ENCODE measurements around the gene CSNK1A1L. TPM values are rescaled to one million over a fixed set of nuclear protein-coding genes. Genes with fewer than 3 reads are reported as not detected.
A peak's percentile ranks its signal among the peaks of the same experiment; 100 is the strongest.

CSNK1A1L gene
- total and polyA plus RNA-seq, 2 donors (not counting 3 experiments of a cell fraction or from before 2014, with no cell fraction given), result not detected

- FAIRE-seq, result no peak
- Histone ChIP-seq H3K9me1 (replicated peaks; ENCODE audit: control insufficient read depth, extremely low read depth, insufficient read depth, low read length) (no peaks in the 10 kb centered on the region), H3K9me3 (replicated peaks; ENCODE audit: control insufficient read depth, insufficient read depth, low read length) (no peaks in the 10 kb centered on the region), H3K4me2 (ENCODE audit: insufficient read depth, low read length) (no peak overlapping the region), H3K9ac (replicated peaks; ENCODE audit: extremely low read depth, insufficient read depth, low read length) (no peak overlapping the region), H3K27me3 (ENCODE audit: control insufficient read depth in 2 of 2, insufficient read depth in 2 of 2, low read length in 2 of 2) (no peaks in the 10 kb centered on the region), H3K79me2 (ENCODE audit: control insufficient read depth, insufficient read depth, low read length) (no peaks in the 10 kb centered on the region), H3K4me3 (replicated peaks in 1 of 3; ENCODE audit: insufficient read depth in 1 of 3, low read depth in 1 of 3, low read length in 3 of 3) (no peak overlapping the region), H2AFZ (ENCODE audit: low read depth, low read length) (no peak overlapping the region), H3K27ac (ENCODE audit: insufficient read depth, low read depth, low read length) (no peak overlapping the region), H3K36me3 (ENCODE audit: control insufficient read depth in 2 of 2, extremely low read depth in 1 of 2, insufficient read depth in 2 of 2, low read length in 2 of 2) (no peaks in the 10 kb centered on the region), H3K4me1 (ENCODE audit: control insufficient read depth, extremely low read depth, insufficient read depth, low read length) (no peaks in the 10 kb centered on the region), H4K20me1 (replicated peaks; ENCODE audit: control insufficient read depth, extremely low read depth, insufficient read depth, low read length) (no peaks in the 10 kb centered on the region)
- peak; percentile 85 for DNase-seq (ENCODE audit: low read depth, low spot score)
- BruUV-seq (replicated peaks), result no TSS peak
- intact Hi-C loops (cut with micrococcal nuclease) (no loop called here), dilution Hi-C loops (cut with MboI; ENCODE audit: extremely low pct_ligation_motif_present, low sequenced_read_pairs) (no loop called here)
- CTCF ChIA-PET, result no interaction called here
- TF ChIP-seq EZH2 (IDR thresholded peaks at IDR 0.05; ENCODE audit: borderline replicate concordance, low read depth, low read length, severe bottlenecking), result no peak
- no peak for TF ChIP-seq POLR2A (IDR thresholded peaks at IDR 0.05; ENCODE audit: low read depth, low read length)
- TF ChIP-seq GATA2 (IDR thresholded peaks at IDR 0.05; ENCODE audit: insufficient read depth, insufficient read length, low read depth, low read length), result no peak
- TF ChIP-seq POLR2AphosphoS5 (IDR thresholded peaks at IDR 0.05; ENCODE audit: insufficient read depth, low read depth, low read length), result no peak
- TF ChIP-seq FOS (IDR thresholded peaks at IDR 0.05; ENCODE audit: borderline replicate concordance, insufficient read depth, low read length), result no peak
- no peak for TF ChIP-seq MAX (IDR thresholded peaks at IDR 0.05; ENCODE audit: insufficient read depth, insufficient read length)
- TF ChIP-seq, protein P1, sequence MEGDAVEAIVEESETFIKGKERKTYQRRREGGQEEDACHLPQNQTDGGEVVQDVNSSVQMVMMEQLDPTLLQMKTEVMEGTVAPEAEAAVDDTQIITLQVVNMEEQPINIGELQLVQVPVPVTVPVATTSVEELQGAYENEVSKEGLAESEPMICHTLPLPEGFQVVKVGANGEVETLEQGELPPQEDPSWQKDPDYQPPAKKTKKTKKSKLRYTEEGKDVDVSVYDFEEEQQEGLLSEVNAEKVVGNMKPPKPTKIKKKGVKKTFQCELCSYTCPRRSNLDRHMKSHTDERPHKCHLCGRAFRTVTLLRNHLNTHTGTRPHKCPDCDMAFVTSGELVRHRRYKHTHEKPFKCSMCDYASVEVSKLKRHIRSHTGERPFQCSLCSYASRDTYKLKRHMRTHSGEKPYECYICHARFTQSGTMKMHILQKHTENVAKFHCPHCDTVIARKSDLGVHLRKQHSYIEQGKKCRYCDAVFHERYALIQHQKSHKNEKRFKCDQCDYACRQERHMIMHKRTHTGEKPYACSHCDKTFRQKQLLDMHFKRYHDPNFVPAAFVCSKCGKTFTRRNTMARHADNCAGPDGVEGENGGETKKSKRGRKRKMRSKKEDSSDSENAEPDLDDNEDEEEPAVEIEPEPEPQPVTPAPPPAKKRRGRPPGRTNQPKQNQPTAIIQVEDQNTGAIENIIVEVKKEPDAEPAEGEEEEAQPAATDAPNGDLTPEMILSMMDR (IDR thresholded peaks at IDR 0.05; ENCODE audit: extremely low read depth in 1 of 2, insufficient read depth in 1 of 2, low read depth in 1 of 2, low read length in 2 of 2), result no peak
- TF ChIP-seq MYC (IDR thresholded peaks at IDR 0.05; ENCODE audit: low read depth, low read length), result no peak
- no peak for TF ChIP-seq JUN (IDR thresholded peaks at IDR 0.05; ENCODE audit: borderline replicate concordance, insufficient read depth, insufficient read length, low read depth)
- POLR2A ChIA-PET, result no interaction called here
Observed at GRCh38 chr13:37143911-37144310, 38.4 kb upstream of the CSNK1A1L start.

Data from endothelial cell of umbilical vein (primary cell).